GM15510 (cell line): ENCODE measurements around the gene CPTP.

Experiments
- POLR2A ChIP-seq: IDR thresholded peaks from 3 replicates; pipeline ENCODE4 v1.6.1; 2011; ENCODE audit warnings: borderline replicate concordance; ENCODE audit not compliant: insufficient read length; ENCODE audit errors: extremely low read depth

The CPTP gene

GRCh38 chr1:1365875-1366698 lies 41.5 kb downstream of the CPTP start:
- TF ChIP-seq POLR2A, result no peak

GRCh38 chr1:1366699-1367066 lies 42.1 kb downstream of the CPTP start:
- no peak for TF ChIP-seq POLR2A

- no peak for TF ChIP-seq POLR2A
These were observed 42.7 kb downstream of the CPTP start for GRCh38 chr1:1367315-1367714.

- TF ChIP-seq POLR2A, result no peak
These were observed 46.2 kb downstream of the CPTP start for GRCh38 chr1:1370771-1371300.

GRCh38 chr1:1371364-1371745 lies 46.8 kb downstream of the CPTP start:
- no peak for TF ChIP-seq POLR2A

GRCh38 chr1:1371746-1372711 lies 47.4 kb downstream of the CPTP start:
- no peak for TF ChIP-seq POLR2A

- TF ChIP-seq POLR2A, result no peak
These were observed 48.6 kb downstream of the CPTP start for GRCh38 chr1:1373051-1373814.

GRCh38 chr1:1373815-1374588 lies 49.4 kb downstream of the CPTP start:
- TF ChIP-seq POLR2A, result no peak

- no peak for TF ChIP-seq POLR2A
These were observed 50.0 kb downstream of the CPTP start for GRCh38 chr1:1374589-1374928.

- peak; percentile 81 for TF ChIP-seq POLR2A
These were observed 50.5 kb downstream of the CPTP start, which contains the start of gene AURKAIP1 for GRCh38 chr1:1374929-1375662. AURKAIP1 (minus strand) TSS chr1:1375207; CDS start chr1:1374756, 451 bp downstream.

- TF ChIP-seq POLR2A, result no peak
These were observed 52.1 kb downstream of the CPTP start for GRCh38 chr1:1376551-1377226.

GRCh38 chr1:1377540-1378205 lies 53.1 kb downstream of the CPTP start:
- TF ChIP-seq POLR2A, result no peak
